ENCODE measurements around the gene METTL16. TPM values are rescaled to one million over a fixed set of nuclear protein-coding genes. Genes with fewer than 3 reads are reported as not detected.

Gene METTL16
- polyA plus RNA-seq, 4 donors: 10.7 to 25.2 (median 12.9) TPM

GRCh38 chr17:2368359-2368758, 143.3 kb downstream of the METTL16 start:
- no peak for DNase-seq
- peaks cover 2 to 94% (median 2%) of the 10 kb centered on the region in 3 donors for H3K36me3 ChIP-seq (ENCODE audit: control insufficient read depth in 3 of 3, insufficient read depth in 2 of 3, low read depth in 1 of 3, low read length in 3 of 3)
- H3K27ac ChIP-seq (ENCODE audit: low read depth in 1 of 3, low read length in 2 of 3): no peak overlapping the region
- no peaks in the 10 kb centered on the region for H3K4me1 ChIP-seq (ENCODE audit: control insufficient read depth in 3 of 3, insufficient read depth in 2 of 3, low read depth in 1 of 3, low read length in 2 of 3)
- no peak for FAIRE-seq
- no peaks in the 10 kb centered on the region for H3K9me3 ChIP-seq (ENCODE audit: control insufficient read depth in 2 of 2, insufficient read depth in 1 of 2, low read depth in 1 of 2, low read length in 1 of 2)
- H3K4me3 ChIP-seq (ENCODE audit: low read depth in 1 of 3, low read length in 3 of 3): no peak overlapping the region
- WGBS, 3 donors: 82 to 93% (median 83%) methylated on average over 8 of the region's 8 CpGs
- no peaks in the 10 kb centered on the region for H3K27me3 ChIP-seq (ENCODE audit: control insufficient read depth in 3 of 3, insufficient read depth in 3 of 3, low read length in 3 of 3)

GRCh38 chr17:2366747-2367494, 144.8 kb downstream of the METTL16 start:
- Histone ChIP-seq H3K27me3 (ENCODE audit: control insufficient read depth in 3 of 3, insufficient read depth in 3 of 3, low read length in 3 of 3) (no peaks in the 10 kb centered on the region), H3K4me3 (ENCODE audit: low read depth in 1 of 3, low read length in 3 of 3) (no peak overlapping the region), H3K36me3 (ENCODE audit: control insufficient read depth in 3 of 3, insufficient read depth in 2 of 3, low read depth in 1 of 3, low read length in 3 of 3) (peaks cover 2 to 95% (median 2%) of the 10 kb centered on the region in 3 donors), H3K9me3 (ENCODE audit: control insufficient read depth in 2 of 2, insufficient read depth in 1 of 2, low read depth in 1 of 2, low read length in 1 of 2) (no peaks in the 10 kb centered on the region), H3K27ac (ENCODE audit: low read depth in 1 of 3, low read length in 2 of 3) (no peak overlapping the region), H3K4me1 (ENCODE audit: control insufficient read depth in 3 of 3, insufficient read depth in 2 of 3, low read depth in 1 of 3, low read length in 2 of 3) (no peaks in the 10 kb centered on the region)
- FAIRE-seq (no peak), DNase-seq (no peak)
- 86 to 94% (median 91%) methylated on average over 26 of the region's 26 CpGs for WGBS, 3 donors

Other genes starting within 250 kb of the METTL16 start
- 10 to 100 TPM; 15.9 to 17.1 (median 16.4) TPM for gene SMG6, start 208.1 kb downstream of the METTL16 start, polyA plus RNA-seq
- gene SRR, start 207.9 kb downstream of the METTL16 start, polyA plus RNA-seq: 1 to 10 TPM; 2.2 to 8.3 (median 4.7) TPM
- gene TSR1, start 175.4 kb downstream of the METTL16 start, polyA plus RNA-seq: 10 to 100 TPM in 2 of 4 donors, 1 to 10 TPM in 2; 4.5 to 20.8 (median 11.7) TPM
- 10 to 100 TPM; 32.2 to 55.9 (median 40.3) TPM for gene SGSM2, start 174.4 kb downstream of the METTL16 start, polyA plus RNA-seq
- 10 to 100 TPM in 2 of 4 donors, 1 to 10 TPM in 2; 4.2 to 18.9 (median 8.1) TPM for gene MNT, start 110.8 kb downstream of the METTL16 start, polyA plus RNA-seq
- gene PAFAH1B1, start 81.8 kb upstream of the METTL16 start, polyA plus RNA-seq: 10 to 100 TPM; 40.2 to 85.0 (median 50.3) TPM
- 10 to 100 TPM; 46.3 to 93.9 (median 72.9) TPM for gene CLUH, start 199.9 kb upstream of the METTL16 start, polyA plus RNA-seq
- 1 to 10 TPM in 1 of 4 donors, under 1 TPM in 2, not detected in 1; 0.22 to 1.2 (median 0.75) TPM for gene CCDC92B, start 237.8 kb upstream of the METTL16 start, polyA plus RNA-seq

Data from small intestine (tissue), 7 donors.